ENCODE results near the gene NVL.

Gene NVL

GRCh38 chr1:224182057-224182865 is 147.7 kb downstream of the NVL start:
- DNase-seq (ENCODE audit: low read depth, low spot score), result no peak
- POLR2A ChIA-PET, result interaction anchor here (0.6 to 1.7 kb wide), 5 partner anchors 10 to 481 kb away, joined by 3 to 6 read pairs (median 5); partner anchors contain the start of gene NVL
- CTCF ChIA-PET, result interaction anchor here (0.6 to 2.0 kb wide), 6 partner anchors 10 to 983 kb away, joined by 3 to 6 read pairs (median 3); no protein-coding TSS in a partner anchor
- TF ChIP-seq CTCF (IDR thresholded peaks at IDR 0.05; ENCODE audit: insufficient read depth, low read length, missing control alignments), result no peak
- peak overlapping the region; percentile 82 for H3K4me3 ChIP-seq (ENCODE audit: low read depth, low read length)

GRCh38 chr1:224181453-224181810 is 148.5 kb downstream of the NVL start:
- no peak for DNase-seq (ENCODE audit: low read depth, low spot score)
- TF ChIP-seq CTCF (IDR thresholded peaks at IDR 0.05; ENCODE audit: insufficient read depth, low read length, missing control alignments), result no peak
- POLR2A ChIA-PET, result no interaction called here
- CTCF ChIA-PET, result interaction anchor here (1.0 kb wide), 1 partner anchor 11 kb away, joined by 3 read pairs; no protein-coding TSS in a partner anchor
- no peak overlapping the region for H3K4me3 ChIP-seq (ENCODE audit: low read depth, low read length)

DNA sequence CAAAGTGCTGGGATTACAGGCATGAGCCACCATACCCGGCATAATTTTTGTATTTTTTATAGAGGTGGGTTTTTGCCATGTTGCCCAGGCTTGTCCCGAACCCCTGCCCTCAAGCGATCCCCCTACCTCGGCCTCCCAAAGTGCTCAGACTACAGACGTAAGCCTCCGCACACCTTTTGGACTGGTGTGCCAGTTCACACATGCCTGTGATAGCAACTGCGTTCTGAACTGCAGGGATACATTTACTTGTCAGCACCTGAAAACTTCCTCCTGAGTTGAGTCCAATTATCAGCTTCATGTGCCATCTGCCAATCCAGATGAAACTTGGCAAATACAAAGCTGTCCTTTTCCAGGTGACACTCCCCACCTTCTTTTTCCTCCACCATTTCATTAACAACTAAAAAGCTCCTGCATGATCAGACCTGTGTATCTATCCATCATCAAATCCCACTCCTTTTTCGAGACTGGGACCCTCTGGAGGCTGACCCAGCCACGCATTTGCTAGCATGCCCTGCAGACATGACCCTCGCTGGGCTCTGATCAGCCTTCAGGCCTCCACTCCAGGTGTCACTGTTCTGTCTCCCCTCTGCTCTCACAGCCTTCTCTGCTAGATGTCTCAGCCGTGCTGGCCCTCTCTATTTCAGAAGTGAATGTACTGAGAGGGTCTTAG is 149.1 kb downstream of the NVL start:
- POLR2A ChIA-PET, result no interaction called here
- no peak overlapping the region for H3K4me3 ChIP-seq (ENCODE audit: low read depth, low read length)
- DNase-seq (ENCODE audit: low read depth, low spot score), result no peak
- CTCF ChIA-PET, result interaction anchor here (1.0 kb wide), 1 partner anchor 12 kb away, joined by 3 read pairs; no protein-coding TSS in a partner anchor
- TF ChIP-seq CTCF (IDR thresholded peaks at IDR 0.05; ENCODE audit: insufficient read depth, low read length, missing control alignments), result no peak

GRCh38 chr1:224178894-224179293 is 151.1 kb downstream of the NVL start:
- no peak for DNase-seq (ENCODE audit: low read depth, low spot score)
- H3K4me3 ChIP-seq (ENCODE audit: low read depth, low read length), result no peak overlapping the region
- ChIA-PET POLR2A (no interaction called here), CTCF (interaction anchor here (0.7 to 0.9 kb wide), 2 partner anchors 9 to 62 kb away, joined by 3 read pairs; no protein-coding TSS in a partner anchor)
- TF ChIP-seq CTCF (IDR thresholded peaks at IDR 0.05; ENCODE audit: insufficient read depth, low read length, missing control alignments), result no peak

DNA sequence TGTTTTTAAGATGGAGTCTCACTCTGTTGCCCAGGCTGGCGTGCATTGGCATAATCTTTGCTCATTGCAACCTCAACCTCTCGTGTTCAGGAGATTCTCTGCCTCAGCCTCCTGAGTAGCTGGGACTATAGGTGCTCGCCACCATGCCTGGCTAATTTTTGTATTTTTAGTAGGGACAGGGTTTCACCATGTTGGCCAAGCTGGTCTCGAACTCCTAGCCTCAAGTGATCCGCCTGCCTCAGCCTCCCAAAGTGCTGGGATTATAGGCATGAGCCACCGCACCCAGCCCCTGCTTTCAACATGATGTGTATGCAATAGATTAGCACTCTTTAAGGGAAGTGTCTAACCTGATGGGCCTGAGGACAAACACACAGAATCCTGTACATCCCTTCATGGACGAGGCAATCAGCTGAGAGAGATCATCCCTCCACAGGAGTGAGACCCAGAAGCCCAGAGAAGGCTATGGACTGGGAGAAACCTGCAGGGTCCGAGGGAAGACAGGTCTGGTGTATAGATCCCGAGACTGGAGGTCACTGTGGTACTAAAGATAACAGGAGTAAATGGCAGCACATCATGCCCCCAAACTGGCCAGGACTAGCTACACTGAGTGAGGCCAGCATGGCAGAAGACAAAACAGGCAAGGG is 152.5 kb downstream of the NVL start:
- ChIA-PET POLR2A (no interaction called here), CTCF (no interaction called here)
- H3K4me3 ChIP-seq (ENCODE audit: low read depth, low read length), result no peak overlapping the region
- no peak for TF ChIP-seq CTCF (IDR thresholded peaks at IDR 0.05; ENCODE audit: insufficient read depth, low read length, missing control alignments)
- no peak for DNase-seq (ENCODE audit: low read depth, low spot score)
